Head of caudate nucleus (tissue), 42 donors: ENCODE measurements around the gene MIB1.
"Not testable (repeated sequence)": the region's sequence is repeated elsewhere in the genome, so short reads cannot be mapped to it uniquely, and the experiment has no call there.

Experiments
- DNase-seq, 42 donors: peaks; one replicate each; pipeline versions ENCODE4 v3.0.0 to v3.0.0-alpha.2; 2020 to 2021; ENCODE audit warnings: mixed read lengths in 7 of 42
- intact Hi-C: fragments of 100-400 bp; cut with DNase I; formaldehyde crosslinking; loops from one replicate; pipeline ENCODE4 v1.15.0; 2022

MIB1 gene

GRCh38 chr18:21740538-21741311 lies at the start of gene MIB1:
TSS of gene MIB1 (plus strand) at chr18:21740792. CDS start at chr18:21741584, 792 bp downstream.
- intact Hi-C loops: loop anchor here (1.0 to 5.0 kb wide), 2 partner anchors 36 to 128 kb away; partner anchors contain the start of genes ABHD3 and SNRPD1
- peak; percentile 96 to 100 (median 99) for DNase-seq

DNA sequence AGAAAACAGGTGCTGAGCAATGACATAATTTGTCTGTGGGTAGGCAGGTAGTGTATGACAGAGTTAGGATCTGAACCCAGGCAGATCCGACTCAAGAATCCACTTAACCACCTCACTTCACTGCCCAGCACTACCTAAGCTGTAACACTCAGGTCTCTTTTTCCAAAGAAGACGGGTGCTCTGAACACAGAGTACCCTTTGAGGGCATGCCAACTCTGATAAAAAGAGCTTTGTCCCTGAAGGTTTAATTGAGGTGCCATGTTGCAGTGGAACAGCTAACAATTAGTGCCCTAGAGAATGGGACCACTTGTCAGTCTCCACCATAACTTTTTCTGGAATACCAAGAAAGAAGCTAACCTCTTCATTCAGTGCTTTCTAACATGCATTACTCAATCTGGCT lies 47.3 kb upstream of the MIB1 start:
- DNase-seq: peak in 1 of 42 donors; percentile 16
- intact Hi-C loops: no loop called here

- intact Hi-C loops: loop anchor here (10.0 kb wide), 1 partner anchor 86 kb away; the partner anchor contains the start of gene SNRPD1
Observed at GRCh38 chr18:21700528-21701075, 40.0 kb upstream of the MIB1 start.

GRCh38 chr18:21701621-21702020 lies 39.0 kb upstream of the MIB1 start:
- no peak for DNase-seq
- intact Hi-C loops: loop anchor here (10.0 kb wide), 1 partner anchor 87 kb away; the partner anchor contains the start of gene SNRPD1

More at GRCh38 chr18:21700528-21701075, 40.0 kb upstream of the MIB1 start:
- no peak for DNase-seq

DNA sequence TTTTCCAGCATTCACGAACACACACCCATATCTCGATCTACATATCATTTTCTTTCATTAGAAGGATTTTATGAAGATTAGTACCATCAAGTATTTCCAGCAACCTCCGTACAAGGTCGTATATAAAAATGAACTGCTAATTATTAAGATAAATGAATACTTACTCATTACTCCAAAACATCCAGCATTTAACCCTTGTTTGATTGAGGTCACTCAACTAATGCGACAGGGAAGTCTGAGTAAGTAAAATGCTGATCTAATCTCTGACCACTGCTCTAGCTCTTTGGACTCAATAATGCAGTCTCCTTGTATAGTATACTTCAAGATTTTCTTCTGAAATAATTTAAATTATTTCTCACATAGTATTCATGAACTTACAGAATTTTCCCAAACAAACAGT lies 38.0 kb upstream of the MIB1 start:
- intact Hi-C loops: loop anchor here (10.0 kb wide), 1 partner anchor 88 kb away; the partner anchor contains the start of gene SNRPD1
- DNase-seq: no peak

GRCh38 chr18:21703241-21703820 lies 37.3 kb upstream of the MIB1 start:
- DNase-seq: peak in 2 of 42 donors; percentile 17 to 36
- intact Hi-C loops: loop anchor here (10.0 kb wide), 1 partner anchor 89 kb away; the partner anchor contains the start of gene SNRPD1

DNA sequence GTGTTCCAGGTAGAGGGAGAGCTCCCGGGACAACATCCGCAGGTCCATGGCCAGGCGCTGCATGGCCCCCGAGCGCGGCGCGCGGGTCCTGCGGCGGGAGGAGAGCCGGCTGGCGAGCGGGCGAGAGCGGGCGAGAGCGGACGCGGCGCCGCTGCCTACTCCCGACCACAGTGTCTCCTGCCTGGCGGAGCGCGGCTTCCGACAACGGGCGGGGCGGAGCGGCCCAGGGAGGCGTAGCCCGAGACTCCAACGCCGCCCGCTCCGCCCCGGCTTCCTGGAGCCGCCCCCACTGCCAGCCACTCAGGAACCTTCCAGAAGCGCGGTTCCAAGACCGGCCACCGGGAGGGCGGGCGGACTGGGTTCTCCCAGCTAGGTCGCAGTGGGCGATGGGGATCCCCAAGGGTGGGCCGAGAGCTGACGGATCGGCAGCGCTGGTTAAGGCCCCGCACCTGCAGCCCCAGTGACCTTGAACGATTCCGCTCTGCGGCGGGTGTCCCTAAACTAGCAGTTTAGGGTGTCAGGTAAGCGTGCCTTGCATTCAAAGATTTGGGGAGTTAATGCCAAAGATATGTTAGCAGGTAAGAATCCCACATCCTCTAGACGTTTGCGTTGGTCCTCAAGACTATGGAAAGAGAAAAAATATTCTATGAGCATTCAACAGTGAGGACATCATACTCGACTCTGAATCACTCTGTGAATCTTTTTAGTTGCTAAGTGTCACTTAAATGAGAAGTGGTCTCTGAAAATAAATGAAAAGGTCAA lies 35.8 kb upstream of the MIB1 start, which contains the start of gene ABHD3:
Gene ABHD3 (minus strand): TSS at position 172 of the 762 bp plus-strand sequence. CDS start 109 bp downstream, at position 63.
- intact Hi-C loops: loop anchor here (1.0 to 10.0 kb wide), 2 partner anchors 36 to 90 kb away; partner anchors contain the start of genes MIB1 and SNRPD1
- DNase-seq: peak; percentile 78 to 96 (median 92)

GRCh38 chr18:21706386-21706865 lies 34.2 kb upstream of the MIB1 start:
- intact Hi-C loops: loop anchor here (10.0 kb wide), 1 partner anchor 92 kb away; the partner anchor contains the start of gene SNRPD1
- DNase-seq: no peak

- intact Hi-C loops: loop anchor here (10.0 kb wide), 1 partner anchor 92 kb away; the partner anchor contains the start of gene SNRPD1
- DNase-seq: not testable (repeated sequence)
Observed at GRCh38 chr18:21707130-21707529, 33.5 kb upstream of the MIB1 start.

- DNase-seq: no peak
- intact Hi-C loops: no loop called here
Observed at GRCh38 chr18:21714474-21714873, 26.1 kb upstream of the MIB1 start.

DNA sequence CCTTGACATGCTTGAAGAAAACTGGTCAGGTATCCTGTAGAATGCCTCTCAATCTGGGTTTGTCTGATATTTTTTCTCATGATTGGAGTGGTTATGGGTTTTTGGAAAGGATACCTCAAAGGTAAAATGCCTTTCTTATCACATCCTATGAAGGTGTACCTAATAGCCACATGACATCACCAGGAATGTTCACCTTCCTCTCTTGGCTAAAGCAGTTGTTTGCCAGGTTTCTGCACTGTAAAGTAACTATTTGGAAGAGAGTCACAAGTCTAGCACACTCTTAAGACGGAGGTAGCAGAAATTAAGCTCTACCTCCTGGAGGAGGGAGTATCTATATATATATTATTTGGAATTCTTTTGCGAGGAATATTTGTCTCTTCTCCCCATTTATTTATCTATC lies 17.9 kb upstream of the MIB1 start:
- no peak for DNase-seq
- intact Hi-C loops: no loop called here

GRCh38 chr18:21725201-21725600 lies 15.4 kb upstream of the MIB1 start:
- no peak for DNase-seq
- intact Hi-C loops: no loop called here

DNA sequence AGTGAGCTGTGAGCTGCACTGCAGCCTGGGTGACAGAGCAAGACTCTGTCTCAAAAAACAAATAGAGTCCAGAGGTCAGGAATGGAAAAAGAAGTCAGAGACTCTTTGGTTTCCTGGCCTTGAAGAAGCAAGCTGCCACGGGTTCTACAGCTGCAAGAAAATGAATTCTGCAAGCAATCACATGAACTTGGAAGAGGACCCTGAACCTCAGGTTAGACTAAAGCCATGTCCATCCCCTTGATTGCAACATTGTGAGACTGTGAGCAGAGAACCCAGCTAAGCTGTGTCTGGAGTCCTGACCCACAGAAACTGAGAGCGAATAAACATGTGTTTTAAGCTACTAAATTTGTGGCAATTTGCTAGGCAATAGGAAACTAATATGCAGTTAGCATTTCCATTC lies 12.9 kb upstream of the MIB1 start:
- no peak for DNase-seq
- intact Hi-C loops: no loop called here

- intact Hi-C loops: no loop called here
- DNase-seq: no peak
Observed at GRCh38 chr18:21733011-21733410, 7.6 kb upstream of the MIB1 start.

- DNase-seq: no peak
- intact Hi-C loops: no loop called here
Observed at GRCh38 chr18:21735452-21736015, 5.1 kb upstream of the MIB1 start.

GRCh38 chr18:21736926-21737325 lies 3.7 kb upstream of the MIB1 start:
- intact Hi-C loops, DNase-seq: not testable (repeated sequence)

DNA sequence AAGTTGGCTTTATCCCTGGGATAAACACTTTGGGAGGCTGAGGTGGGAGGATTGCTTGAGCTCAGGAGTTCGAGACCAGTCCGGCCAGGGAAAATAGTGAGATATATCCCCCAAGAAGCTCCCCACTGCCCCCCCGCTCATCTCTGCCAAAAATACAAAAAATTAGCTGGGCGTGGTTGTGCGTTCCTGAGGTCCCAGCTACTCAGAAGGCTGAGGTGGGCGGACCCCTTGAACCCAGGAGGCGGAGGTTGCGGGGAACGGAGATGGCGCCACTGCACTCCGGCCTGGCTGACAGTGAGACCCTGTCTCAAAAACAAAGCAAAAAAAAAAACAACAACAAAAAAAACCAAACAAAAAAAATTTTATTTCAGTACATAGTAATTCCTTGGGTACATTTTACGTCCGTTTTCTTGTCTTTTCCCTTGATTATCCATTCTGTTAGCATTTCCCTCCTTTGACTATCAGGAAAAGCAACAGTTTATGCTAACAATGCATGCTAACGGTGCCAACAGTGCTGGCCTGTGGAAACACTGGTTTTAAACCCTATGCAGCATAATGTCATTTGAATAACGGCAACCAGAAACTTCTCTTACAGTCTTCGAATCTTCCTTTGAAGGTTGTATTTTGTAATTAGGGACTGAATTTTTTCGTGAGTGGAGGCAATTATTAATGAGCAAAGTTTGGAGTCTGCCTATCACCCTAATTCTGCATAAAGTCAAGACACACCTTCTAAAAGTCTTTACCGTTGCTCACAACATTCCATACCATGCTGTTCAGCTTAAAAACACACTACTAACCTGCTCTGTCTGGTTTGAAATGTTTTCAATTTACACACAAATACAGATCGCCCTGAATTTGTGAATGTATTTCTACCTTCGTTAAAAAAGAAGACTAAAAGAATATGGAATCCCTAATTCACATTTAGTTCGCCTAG lies 721 bp upstream of the MIB1 start:
- intact Hi-C loops: loop anchor here (1.0 to 5.0 kb wide), 2 partner anchors 36 to 128 kb away; partner anchors contain the start of genes ABHD3 and SNRPD1
- peak in 3 of 42 donors; percentile 13 to 25 (median 19) for DNase-seq
